ENCODE measurements around the gene SPINDOC.
"Not testable (repeated sequence)": the region's sequence is repeated elsewhere in the genome, so short reads cannot be mapped to it uniquely, and the experiment has no call there.

Gene SPINDOC

GRCh38 chr11:63785823-63786222 is 27.4 kb upstream of the SPINDOC start:
- DNase-seq (ENCODE audit: low spot score) = no peak

GRCh38 chr11:63791495-63792167 is 21.6 kb upstream of the SPINDOC start:
- DNase-seq (ENCODE audit: low spot score) = no peak

DNA sequence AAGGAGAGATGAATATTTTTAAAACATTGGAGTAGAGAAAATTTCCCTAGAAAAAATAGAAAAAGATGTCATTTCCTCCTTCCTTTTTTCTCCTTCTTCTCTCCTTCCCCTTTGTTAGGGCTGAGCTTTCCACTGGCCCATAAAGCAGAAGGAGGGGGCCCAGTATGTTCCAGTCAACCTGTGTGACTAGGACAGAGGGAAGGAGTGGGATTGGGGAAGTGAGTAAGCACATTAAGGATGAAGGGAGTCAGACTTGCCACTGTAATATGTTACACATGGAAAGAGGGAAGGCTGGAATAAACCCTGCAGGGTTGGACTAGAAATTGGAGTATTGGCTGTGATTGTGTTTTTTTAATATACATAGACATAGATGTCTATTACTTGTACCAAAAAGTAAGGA is 20.1 kb upstream of the SPINDOC start:
- DNase-seq (ENCODE audit: low spot score) = no peak

GRCh38 chr11:63795066-63795465 is 18.2 kb upstream of the SPINDOC start:
- no peak for DNase-seq (ENCODE audit: low spot score)

DNA sequence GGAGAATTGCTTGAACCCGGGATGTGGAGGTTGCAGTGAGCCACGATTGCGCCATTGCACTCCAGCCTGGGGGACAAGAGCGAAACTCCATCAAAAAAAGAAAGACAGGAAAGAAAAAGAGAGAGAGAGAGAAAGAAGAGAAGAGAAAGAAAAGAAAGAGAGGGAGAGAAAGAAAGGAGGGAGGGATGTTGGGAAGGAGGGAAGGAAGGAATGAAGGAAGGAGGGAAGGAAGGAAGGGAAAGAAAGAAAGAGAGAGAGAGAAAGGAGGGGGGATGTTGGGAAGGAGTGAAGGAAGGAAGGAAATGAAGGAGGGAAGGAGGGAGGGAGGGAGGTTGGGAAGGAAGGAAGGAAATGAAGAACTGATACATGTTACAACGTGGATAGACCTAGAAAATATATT is 12.3 kb upstream of the SPINDOC start:
- DNase-seq (ENCODE audit: low spot score) = no peak

DNA sequence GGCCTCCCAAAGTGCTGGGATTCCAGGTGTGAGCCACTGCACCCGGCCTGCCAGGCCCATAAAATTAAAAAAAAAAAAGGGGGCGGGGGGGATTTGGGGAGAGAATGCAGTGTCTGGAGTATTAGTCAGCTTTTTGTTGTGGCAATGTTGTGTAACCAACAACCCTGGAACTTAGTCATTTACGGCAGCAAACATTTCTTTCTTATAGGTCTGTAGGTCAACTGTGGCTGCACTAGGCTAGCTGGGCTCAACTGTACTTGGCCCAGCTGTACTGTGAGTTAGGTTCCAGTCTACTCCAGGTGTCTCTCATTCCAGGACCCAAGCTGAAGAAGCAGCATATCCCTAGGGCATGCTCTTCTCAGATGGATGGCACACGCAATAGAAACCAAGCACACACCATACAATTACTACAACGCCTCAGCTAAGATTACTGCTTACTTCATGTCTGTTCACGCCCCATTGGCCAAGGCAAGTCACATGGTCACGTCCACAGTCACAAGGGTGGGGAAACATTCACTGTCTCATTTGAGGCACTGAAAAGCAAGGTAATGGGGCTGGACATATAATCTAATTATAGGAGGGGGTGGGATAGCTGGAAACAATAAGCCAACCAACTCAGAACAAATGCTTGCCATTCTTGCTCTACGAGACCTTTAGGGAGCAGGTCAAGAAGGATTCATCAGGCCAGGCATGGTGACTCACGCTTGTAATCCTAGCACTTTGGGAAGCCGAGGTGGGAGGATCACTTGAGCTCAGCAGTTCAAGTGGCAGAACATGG is 10.4 kb upstream of the SPINDOC start:
- peak; percentile 43 for DNase-seq (ENCODE audit: low spot score)

GRCh38 chr11:63804259-63804658 is 9.0 kb upstream of the SPINDOC start:
- DNase-seq (ENCODE audit: low spot score) = no peak

- DNase-seq (ENCODE audit: low spot score) = peak; percentile 39
Measured at GRCh38 chr11:63805844-63806415, 7.3 kb upstream of the SPINDOC start.

DNA sequence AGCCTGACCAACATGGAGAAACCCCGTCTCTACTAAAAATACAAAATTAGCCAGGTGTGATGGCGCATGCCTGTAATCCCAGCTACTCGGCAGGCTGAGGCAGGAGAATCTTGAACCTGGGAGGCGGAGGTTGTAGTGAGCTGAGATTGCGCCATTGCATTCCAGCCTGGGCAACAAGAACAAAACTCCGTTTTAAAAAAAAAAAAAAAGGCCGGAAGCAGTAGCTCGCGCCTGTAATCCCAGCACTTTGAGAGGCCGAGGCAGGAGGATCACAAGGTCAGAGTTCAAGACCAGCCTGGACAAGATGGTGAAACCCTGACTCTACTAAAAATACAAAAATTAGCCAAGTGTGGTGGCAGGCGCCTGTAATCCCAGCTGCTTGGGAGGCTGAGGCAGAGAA is 2.9 kb upstream of the SPINDOC start:
- not testable (repeated sequence) for DNase-seq (ENCODE audit: low spot score)

GRCh38 chr11:63811522-63811921 is 1.7 kb upstream of the SPINDOC start:
- DNase-seq (ENCODE audit: low spot score) = no peak

DNA sequence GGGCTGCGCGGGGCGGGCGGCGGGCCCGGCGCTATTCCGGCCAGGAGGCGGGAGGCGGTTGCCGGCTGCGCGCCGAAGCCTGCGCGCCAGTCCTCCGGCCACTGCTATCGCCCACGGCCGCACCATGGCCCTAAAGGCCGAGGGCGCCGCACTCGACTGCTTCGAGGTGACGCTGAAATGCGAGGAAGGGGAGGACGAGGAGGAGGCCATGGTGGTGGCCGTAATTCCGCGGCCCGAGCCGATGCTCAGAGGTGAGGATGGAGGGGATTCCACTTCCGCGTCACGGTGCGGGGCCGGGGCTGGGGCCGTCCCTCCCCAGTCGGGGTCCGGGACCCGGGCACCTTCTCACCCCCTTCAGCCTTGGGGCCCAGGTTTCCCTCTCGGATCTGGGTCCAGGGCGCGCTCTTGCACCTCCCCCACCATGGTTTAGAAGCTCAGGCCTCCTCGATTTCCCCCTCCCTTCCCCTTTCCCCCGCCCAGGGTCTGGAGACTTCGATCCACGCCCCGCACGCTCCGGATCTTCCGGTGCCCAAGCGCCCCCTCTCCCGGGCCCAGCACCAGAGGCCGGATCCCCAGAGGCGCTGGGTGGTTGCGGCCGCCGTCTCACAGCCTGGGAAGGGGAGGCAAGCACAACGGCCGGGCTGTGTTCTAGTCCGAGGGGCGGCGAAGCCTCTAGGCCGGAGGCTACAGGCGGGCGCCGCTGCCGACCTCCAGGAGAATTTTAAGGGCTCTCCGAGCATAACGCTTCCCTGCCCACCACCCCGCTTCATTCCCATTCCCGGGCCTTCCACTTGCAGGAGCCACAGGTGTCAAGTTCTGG is 517 bp downstream of the SPINDOC start:
- DNase-seq (ENCODE audit: low spot score) = peak; percentile 57

GRCh38 chr11:63814383-63814736 is 1.1 kb downstream of the SPINDOC start:
- no peak for DNase-seq (ENCODE audit: low spot score)

DNA sequence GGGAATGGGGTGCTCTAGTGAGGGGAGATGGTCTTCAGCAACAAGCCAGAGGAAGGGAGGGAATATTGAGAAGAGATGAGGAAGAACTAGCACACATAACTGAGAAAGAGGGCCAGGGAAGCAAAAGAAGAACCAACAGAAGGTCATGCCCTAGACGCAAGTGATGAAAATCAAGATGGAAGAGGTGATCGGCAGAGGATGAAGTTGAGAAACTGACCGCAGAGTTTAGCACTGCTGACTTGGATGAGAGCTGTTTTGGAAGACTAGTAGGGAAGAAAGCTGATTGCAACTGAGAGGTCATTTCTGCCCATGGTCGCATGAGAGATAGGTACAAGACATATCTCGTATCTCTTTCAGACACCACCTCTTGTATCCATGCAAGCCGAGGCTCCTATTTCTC is 2.9 kb downstream of the SPINDOC start:
- no peak for DNase-seq (ENCODE audit: low spot score)

- no peak for DNase-seq (ENCODE audit: low spot score)
Measured at GRCh38 chr11:63816732-63817131, 3.5 kb downstream of the SPINDOC start.

- no peak for DNase-seq (ENCODE audit: low spot score)
Measured at GRCh38 chr11:63817758-63818498, 4.7 kb downstream of the SPINDOC start.

GRCh38 chr11:63818609-63819008 is 5.4 kb downstream of the SPINDOC start:
- DNase-seq (ENCODE audit: low spot score) = no peak

DNA sequence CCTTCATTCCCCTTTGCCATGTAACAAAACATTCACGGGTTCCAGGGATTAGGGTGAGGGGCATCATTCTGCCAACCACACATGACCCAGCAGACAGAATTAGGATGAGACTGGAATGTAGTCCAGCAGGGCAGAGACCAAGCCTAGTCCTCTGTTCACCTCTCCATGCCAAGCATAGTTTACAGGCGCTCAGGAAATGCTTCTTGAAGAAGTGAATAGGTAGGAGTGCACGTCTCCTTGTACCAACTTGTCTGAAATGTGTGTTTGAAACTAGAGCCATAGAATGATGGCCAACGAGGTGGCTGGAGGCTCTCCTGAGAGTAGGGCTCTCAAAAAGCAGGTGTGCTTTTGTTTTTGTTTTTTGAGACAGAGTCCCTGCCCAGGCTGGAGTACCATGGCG is 8.2 kb downstream of the SPINDOC start:
- no peak for DNase-seq (ENCODE audit: low spot score)

- no peak for DNase-seq (ENCODE audit: low spot score)
Measured at GRCh38 chr11:63826471-63827190, 13.4 kb downstream of the SPINDOC start.

- DNase-seq (ENCODE audit: low spot score) = peak; percentile 38
Measured at GRCh38 chr11:63829823-63830489, 16.7 kb downstream of the SPINDOC start.

DNA sequence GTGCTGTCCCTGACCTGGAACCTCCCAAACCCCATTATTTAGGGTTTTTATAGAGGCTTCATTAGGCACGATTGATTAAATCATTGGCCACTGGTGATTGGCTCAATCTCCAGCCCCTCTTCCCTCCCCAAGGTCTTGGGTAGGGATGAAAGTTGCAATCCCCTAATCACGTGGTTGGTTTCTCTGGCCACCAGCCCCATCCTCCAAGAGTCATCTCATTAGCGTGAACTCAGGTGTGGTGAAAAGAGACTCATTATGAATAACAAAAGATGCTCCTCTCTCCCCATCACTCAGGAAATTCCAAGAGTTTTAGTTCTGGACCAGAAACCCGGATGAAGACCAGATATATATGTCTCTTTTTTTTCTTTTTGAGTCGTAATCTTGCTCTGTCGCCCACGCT is 18.1 kb downstream of the SPINDOC start:
- DNase-seq (ENCODE audit: low spot score) = no peak

- no peak for DNase-seq (ENCODE audit: low spot score)
Measured at GRCh38 chr11:63832336-63832735, 19.1 kb downstream of the SPINDOC start.
